HG02623 (cell line): Measurements from ENCODE around the gene DCAF10.
"Not testable (repeated sequence)": the region's sequence is repeated elsewhere in the genome, so short reads cannot be mapped to it uniquely, and the experiment has no call there.

Experiments used
- ATAC-seq: cut with Tn5 transposase; IDR thresholded peaks from one replicate; pipeline ENCODE4 v1.9.1; 2021; ENCODE audit warnings: moderate library complexity; ENCODE audit not compliant: unreplicated experiment

Gene DCAF10

DNA sequence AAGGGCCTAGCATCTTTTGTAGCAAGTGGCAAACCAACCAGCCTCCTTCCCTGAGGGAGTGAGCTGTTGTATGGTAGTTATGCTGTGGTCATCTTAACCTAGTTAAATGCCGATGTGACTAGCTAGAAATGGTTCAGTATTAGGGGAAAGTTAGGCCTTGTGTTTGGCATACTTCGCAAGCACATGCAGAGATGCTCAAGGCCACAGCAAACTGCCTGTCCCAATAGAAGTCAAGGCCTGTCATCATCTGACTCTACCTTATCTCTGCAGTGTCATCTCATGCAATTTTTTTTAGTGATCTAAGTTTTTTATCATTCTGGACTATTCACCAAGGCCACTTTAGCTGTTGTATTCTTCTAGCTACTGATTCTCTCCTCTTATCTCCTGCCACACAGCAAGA lies 10.5 kb upstream of the DCAF10 start:
- no peak for ATAC-seq

DNA sequence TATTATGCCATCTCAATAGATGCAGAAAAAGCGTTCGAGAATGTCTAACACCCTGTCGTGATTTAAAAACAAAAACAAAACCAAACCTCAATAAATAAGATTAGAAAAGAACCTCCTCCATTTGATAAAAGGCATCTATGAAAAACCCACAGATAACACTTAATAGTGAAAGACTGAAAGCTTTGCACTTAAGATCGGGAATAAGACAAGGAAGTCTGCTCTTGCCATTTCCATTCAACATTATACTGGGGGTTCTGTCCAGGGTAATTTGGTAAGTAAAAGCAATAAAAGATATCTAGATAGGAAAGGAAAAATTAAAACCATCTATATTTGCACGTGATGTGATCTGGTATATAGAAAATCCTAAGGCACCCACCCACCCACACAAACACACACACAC lies 8.5 kb upstream of the DCAF10 start:
- ATAC-seq = no peak

DNA sequence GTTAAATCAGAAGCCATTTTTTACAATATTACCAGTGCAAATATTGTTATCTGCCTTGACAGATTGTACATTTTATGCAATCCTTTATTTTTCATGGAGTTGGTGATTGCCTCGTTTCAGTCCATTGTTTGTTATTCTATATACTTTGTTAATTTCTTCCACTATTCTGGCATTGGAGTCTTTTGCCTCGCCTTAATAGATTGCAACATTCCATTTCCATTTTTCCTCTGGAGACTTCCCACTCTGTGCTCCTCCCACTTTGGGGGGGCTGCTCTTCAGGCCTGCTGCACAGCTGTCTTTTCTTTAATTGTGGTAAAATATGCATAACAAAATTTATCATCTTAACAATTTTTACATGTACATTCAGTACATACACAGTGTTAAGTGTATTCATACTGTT lies 4.4 kb upstream of the DCAF10 start:
- ATAC-seq = no peak

DNA sequence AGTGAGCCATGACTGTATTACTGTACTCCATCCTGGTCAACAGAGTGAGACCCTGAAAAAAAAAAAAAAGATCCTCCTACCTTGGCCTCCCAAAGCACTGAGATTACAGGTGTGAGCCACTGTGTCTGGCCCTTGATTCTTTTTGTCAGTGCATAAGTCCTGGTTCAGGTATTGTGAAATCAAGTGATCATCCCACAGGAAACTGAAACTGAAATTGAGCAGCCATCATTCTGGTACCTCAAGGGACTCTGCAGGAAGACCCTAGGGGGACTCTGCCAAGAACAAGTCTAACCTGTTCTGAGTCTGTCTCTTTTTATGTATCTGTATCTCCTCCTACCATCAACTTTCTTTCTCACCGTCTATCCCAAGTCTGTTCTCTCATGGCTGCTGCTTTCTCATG lies 1.9 kb upstream of the DCAF10 start:
- no peak for ATAC-seq

DNA sequence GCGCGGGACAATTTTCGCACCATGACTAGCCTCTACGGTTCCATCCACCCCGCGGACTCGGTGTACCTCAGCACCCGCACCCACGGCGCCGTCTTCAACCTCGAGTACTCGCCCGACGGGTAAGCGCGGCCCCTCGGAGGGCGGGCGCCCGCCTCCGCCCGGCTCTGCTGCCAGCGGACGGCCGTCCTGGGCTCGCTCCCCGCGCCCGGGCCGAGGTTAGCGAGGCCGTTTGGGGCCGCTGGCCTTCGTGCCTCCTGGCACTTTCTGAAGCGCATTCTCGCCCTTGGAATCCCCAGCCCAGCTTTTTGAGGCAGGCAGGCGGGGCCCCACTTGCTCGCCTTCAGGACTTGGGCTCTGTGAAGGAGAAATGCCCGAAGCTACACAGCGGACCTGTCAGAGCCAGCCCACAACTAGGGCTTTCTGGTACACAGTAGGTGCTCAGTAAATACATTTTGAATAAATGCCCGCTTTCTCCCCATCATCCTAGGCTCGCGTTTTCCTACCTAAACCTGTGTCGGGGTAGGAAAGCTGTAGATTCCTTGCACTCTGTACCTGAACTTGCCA lies 772 bp downstream of the DCAF10 start:
- peak; percentile 33 for ATAC-seq

DNA sequence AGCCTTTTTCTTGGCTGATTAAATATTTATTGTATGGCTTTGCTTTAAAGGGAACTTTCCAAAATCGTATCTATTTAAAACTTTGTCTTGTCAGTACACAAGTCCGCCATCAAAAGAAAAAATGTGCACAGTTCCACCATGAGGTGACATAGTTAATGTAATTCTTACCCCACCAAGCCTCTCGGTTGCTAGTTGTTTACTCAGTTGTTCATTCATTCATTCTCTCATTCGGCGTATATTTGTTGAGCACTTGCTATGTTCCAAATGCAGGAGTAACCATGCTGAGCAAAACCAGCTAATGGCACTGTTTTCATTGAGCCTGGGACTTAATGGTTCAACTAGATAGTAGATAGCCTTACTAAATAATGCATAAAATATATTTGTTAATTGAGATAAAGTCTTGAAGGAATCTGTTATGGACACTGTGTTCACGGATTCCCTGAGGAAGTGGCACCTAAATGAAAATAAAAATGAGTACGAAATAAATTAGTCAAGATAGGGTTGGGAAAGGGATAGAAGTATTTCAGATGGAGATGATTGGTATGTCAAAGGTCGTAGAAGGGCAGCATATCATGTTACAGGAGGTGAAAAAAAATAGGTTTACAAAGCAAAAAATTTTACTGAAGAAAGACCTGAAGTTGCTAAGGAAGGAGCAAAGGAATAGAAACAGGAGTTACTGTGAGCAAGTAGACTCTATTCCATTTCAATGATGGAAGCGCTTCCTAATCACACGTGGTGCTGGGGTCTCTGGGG lies 1.5 kb downstream of the DCAF10 start:
- ATAC-seq = no peak

DNA sequence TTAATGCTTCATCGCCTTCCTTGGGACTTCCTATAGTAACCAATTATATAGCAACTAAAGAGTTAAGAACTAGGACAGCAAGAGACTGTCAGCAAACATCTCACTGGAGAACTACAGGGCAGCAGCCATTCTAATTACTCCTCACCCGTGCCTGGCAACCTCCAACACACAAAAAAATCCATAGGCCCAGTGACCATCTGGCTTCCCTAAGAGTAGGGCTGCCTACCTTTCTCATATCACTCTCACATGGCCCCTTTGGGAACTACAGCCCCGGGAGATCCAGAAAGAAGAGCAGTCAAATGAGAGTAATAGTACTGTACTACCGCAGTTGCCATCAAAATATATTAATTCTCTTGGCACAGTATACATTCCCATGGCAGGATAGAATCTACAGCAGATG lies 5.7 kb downstream of the DCAF10 start:
- ATAC-seq = no peak

DNA sequence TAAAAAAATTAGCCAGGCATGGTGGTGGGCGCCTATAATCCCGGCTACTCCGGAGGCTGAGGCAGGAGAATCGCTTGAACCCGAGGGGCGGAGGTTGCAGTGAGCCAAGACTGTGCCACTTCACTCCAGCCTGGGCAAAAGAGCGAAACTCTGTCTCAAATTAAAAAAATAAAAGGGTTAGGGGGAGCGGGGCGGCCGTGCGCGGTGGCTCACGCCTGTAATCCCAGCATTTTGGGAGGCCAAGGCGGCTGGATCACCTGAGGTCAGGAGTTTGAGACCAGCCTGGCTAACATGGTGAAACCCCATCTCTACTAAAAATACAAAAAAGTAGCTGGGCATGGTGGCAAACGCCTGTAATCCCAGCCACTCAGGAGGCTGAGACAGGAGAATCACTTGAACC lies 9.1 kb downstream of the DCAF10 start:
- ATAC-seq = not testable (repeated sequence)

DNA sequence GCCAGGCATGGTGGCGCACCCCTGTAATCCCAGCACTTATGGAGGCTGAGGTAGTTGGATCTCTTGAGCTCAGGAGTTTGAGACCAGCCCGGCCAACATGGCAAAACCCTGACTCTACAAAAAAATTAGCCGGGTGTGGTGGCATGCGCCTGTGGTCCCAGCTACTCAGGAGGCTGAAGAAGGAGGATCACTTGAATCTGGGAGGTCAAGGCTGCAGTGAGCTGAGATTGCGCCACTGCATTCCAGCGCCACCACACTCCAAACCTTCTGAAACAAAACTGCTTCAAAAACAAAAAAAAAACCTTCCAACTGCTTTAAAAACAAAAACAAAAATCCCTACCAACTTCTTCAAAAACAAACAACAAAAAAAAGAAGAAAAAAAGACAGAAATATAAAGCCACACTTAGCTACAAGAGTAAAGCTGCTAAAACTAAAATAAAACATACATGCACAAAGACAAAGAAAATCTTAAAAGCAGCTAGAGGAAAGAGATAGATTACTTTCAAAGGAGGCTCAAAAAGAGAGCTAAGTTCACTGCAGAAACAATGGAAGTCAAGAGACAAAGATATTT lies 11.4 kb downstream of the DCAF10 start:
- ATAC-seq = no peak

DNA sequence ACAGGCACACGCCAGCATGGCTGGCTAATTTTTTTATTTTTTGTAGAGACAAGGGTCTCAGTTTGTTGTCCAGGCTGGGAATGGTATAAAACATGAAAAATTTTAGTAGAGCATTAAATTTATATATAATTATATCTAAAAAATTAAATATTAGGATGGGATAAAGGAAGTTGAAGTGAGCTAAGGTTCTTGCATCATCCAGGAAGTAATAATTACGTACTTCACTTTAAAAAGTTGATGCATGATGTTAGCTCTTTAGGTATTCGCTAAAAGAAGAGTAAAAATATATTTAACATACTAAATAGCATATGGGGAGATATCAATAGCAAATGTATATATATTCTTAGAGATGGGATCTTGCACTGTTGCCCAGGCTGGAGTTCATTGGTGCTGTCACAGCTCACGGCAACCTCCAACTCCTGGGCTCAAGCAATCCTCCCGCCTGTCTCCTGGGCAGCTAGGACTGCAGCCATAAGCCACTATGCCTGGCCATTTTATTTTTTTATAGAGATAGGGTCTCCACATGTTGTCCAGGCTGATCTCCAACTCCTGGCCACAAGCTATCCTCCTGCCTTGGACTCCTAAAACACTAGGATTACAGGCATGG lies 12.3 kb downstream of the DCAF10 start:
- ATAC-seq = no peak

DNA sequence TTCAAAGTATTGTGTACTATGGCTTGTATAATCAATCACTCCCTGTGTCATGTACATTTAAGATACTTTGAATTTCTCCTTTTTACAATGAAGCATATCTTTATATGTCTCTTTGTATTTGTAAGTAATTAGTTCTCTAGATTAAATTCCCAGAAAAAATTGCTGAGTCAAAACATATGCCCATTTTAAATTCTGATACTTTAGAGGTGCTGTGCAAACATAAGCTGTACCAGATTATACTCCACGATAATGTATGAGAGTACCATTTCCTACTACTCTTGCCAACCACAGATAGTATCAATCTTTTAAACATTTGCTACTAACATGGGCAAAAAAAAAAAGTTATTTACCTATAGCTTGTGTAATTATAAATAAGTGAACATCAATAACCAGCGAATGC lies 18.3 kb downstream of the DCAF10 start:
- ATAC-seq = no peak

DNA sequence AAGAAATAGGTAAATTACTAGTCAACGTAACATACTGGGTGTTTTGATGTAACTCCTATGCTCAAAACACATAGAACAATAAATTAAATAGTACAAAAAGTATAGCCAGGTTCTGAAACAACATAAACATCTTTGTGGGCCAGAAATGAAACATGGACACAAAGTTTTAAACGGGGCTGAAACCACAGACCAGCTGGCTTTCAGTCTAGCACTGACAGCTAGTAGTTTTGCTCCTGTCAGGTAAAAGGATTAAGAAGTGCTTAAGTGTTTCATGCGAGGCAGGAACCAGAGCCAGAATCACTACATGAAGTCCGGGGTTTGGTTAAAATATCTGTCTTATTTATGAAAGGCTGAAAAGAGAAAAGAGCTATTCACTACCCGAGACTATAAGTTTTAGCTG lies 19.5 kb downstream of the DCAF10 start:
- ATAC-seq = peak; percentile 50

DNA sequence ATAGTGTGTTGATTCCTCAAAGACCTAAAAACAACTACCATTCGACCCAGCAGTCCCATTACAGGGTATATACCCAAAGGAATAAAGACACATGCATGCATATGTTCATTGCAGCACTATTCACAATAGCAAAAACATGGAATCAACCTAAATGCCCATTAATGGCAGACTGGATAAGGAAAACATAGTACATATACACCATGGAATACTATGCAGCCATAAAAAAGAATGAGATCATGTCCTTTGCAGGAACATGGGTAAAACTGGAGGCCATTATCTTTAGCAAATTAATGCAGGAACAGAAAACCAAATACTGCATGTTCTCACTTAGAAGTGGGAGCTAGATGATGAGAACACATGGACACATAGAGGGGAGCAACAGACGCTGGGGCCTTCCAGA lies 24.6 kb downstream of the DCAF10 start:
- ATAC-seq = not testable (repeated sequence)

DNA sequence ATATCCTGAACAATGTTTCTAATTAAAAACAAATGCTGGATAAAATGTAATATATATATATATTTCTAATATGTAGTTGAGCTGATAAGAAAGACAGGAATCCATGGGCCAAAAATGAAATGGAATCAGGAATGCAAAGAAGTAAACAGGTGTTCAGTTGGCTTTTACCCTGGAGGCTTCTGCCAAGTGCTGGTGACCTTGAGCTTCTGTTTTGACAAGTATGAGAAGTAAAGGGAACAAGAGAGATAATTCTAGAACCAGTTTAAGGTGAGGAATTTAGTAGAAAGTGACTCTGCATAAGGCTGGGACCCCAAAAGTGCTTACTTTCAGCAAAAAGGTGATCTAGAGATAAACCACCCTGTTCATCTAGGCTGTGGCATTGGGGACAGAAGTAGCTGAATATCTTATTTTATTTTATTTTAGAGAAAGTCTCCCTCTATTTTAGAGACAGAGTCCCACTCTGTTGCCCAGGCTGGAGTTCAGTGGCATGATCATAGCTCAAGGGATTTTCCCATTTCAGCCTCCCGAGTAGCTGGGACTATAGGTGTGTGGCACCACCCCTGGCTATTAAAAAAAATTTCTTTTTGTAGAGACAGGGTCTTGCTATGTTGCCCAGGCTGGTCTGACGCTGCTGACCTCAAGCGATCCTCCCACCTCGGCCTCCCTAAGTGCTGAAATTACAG lies 27.0 kb downstream of the DCAF10 start:
- no peak for ATAC-seq

DNA sequence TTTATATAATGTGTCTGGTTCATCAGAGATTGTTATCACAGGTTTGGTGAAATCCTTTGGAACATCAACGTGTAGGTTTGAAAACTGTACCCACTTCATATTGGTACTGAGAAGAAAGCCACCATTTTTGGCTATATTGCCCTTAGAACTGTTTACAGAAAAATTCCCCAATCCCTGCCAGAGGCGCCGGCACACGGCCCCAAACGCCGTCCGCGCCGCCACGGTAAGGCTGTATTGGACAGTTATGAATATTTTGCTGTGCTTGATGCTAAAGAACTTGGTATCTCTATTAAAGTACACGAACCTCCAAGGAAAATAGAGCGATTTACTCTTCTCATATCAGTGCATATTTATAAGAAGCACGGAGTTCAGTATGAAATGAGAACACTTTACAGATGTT lies 35.2 kb downstream of the DCAF10 start:
- ATAC-seq = no peak

DNA sequence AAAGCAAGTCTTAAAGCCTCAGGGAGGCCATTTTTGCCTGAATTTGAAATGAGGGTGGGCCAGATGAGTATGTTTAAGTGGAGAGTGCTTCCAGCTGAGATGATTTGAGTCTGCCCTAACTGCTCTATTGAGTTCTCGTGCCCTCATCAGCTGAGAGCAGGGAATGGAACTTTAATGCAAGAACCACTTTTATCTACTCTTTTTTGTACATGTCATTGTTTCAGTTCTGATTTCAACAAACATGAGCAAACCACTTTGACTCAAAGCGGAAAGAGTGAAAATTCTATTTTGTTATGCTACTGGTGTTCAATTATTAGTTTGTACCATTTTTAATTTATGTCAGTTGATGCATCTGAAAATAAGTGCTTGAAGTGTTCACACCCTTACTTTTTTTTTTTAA lies 35.8 kb downstream of the DCAF10 start:
- ATAC-seq = peak; percentile 82

DNA sequence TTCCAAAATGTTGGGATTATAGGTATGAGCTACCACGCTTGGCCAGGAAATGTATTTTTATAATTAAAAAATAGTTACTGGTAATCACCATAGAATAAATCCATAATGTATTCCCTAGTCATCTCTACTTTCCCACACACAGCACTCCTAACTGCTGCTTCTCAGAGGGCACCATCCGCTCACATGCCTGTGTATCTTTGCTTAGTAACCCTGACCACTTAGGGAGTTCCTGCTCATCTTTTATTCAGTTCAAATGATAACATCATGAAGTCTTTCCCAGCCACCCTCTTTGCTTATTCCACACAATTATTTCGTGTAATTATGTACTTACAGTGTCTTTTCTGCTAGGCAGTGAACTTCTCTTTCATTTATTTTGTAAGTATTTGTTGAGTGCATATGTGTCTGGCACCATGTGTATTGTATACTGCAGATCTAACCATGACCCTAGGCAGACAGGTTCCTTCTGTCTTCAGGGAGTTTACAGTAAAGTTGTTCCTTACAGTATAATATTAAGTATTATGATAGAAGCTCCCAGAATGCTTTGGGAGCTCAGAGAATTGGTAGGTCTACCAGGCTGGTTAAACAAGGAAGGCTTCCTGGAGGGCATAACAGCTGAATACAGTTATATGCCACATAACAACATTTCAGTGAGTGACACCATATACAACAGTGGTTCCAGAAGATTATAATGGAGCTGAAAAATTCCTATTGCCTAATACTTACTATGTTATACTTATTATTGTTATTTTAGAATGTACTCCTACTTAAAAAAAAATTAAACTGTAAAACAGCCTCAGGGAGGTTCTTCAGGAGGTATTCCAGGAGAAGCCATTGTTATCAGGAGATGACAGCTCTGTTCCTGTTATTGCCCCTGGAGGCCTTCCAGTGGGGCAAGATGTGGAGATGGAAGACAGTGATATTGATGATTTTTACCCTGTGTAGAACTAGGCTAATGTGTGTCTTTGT lies 39.2 kb downstream of the DCAF10 start:
- no peak for ATAC-seq

DNA sequence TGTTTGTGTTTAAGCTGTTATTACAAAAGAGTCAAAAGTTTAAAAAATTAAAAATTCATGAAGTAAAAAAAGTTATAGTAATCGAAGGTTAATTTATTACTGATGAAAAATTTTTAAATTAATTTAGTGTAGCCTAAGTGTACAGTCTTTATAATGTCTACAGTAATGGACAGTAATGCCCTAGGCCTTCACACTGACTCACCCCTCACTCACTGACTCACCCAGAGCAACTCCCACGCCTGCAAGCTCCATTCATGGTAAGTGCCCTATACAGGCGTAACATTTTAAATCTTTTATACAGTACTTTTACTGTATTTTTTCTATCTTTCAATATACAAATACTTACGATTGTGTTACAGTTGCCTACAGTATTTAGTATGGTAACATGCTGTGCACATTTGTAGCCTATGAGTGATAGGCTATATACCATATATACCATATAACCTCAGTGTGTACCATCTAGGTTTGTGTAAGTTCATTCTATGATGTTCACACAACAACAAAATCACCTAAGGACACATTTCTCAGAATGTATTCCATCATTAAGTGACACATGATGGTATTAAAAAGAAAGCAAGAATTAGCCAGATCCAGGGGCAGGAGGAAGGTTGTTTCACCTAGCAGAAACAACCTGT lies 40.1 kb downstream of the DCAF10 start:
- ATAC-seq = no peak

DNA sequence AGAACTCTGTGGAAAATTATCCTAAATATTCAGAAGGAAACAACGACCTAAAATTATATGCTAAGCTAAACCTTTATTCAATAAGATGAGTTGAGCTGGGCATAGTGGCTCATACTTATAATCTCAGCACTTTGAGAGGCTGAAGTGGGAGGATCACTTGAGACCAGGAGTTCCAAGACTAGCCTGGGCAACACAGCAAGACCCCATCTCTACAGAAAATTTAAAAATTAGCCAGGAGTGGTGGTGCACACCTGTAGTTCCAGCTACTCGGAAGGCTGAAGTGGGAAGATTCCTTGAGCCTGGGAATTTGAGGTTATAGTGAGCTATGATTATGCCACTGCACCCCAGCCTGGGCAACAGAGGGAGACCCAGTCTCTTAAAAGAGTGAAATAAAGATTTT lies 51.6 kb downstream of the DCAF10 start:
- no peak for ATAC-seq

DNA sequence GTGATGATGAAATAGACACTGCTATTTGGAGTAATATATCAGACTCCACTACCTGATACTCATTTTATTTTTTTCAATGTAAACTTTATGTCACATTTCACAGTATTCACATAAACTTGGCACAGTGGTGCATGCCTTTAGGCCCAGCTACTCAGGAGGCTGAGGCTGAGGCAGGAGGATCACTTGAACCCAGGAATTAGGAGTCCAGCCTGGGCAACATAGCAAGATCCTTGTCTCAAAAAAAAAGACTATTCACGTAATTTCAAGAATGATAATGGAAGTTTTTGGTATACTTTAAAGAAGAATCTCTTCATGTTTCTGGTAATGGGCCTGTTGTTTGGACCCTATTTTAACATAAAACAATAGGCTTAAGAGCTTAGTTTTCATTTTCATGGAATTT lies 56.0 kb downstream of the DCAF10 start:
- no peak for ATAC-seq
